H1 (cell line): ENCODE data around the gene ZNF516. TPM values are rescaled to one million over a fixed set of nuclear protein-coding genes. Genes with fewer than 3 reads are reported as not detected.

Experiments
- CTCF ChIA-PET: fragments of 300-600 bp; sonication (Branson Sonifier 250); formaldehyde crosslinking; loops from one replicate; lab custom pipeline; 2021; ENCODE audit not compliant: partially characterized antibody; lab: Charles Lee
- POLR2A ChIA-PET: fragments of 300-600 bp; sonication (Branson Sonifier 250); formaldehyde crosslinking; loops from one replicate; lab custom pipeline; 2021; ENCODE audit warnings: inconsistent platforms; ENCODE audit not compliant: partially characterized antibody; lab: Charles Lee
- DNase-seq, 2 experiments: peaks; one replicate each; pipeline versions ENCODE4 v3.0.0 to v3.0.0-alpha.2; 2010 to 2022; ENCODE audit warnings: low spot score in 2 of 2, low read depth in 1 of 2, mixed read lengths in 1 of 2
- FAIRE-seq: peaks from 2 replicates; lab custom pipeline; 2011; peaks lifted over from hg19 to GRCh38; lab: Jason Lieb, UNC
- H2AFZ ChIP-seq: 2 replicates; pipeline ENCODE4 v1.8.1; 2012; ENCODE audit warnings: low read length, inconsistent platforms
- H2AK5ac ChIP-seq: 2 replicates; pipeline ENCODE4 v1.6.1; 2013; ENCODE audit warnings: low read depth, low read length
- H2BK120ac ChIP-seq: replicated peaks from 2 replicates; pipeline ENCODE3; 2013; ENCODE audit warnings: low read depth, low read length, inconsistent platforms
- H2BK12ac ChIP-seq: 2 replicates; pipeline ENCODE4 v1.6.1; 2013; ENCODE audit warnings: low read depth, low read length
- H2BK15ac ChIP-seq: 2 replicates; pipeline ENCODE4 v1.6.1; 2013; ENCODE audit warnings: low read length
- H2BK20ac ChIP-seq: 2 replicates; pipeline ENCODE4 v1.6.1; 2013; ENCODE audit warnings: low read length
- H2BK5ac ChIP-seq: 2 replicates; pipeline ENCODE4 v1.6.1; 2013; ENCODE audit warnings: low read depth, low read length
- H3K14ac ChIP-seq: 2 replicates; pipeline ENCODE4 v1.6.1; 2013; ENCODE audit warnings: inconsistent platforms; ENCODE audit not compliant: insufficient read length
- H3K18ac ChIP-seq: 2 replicates; pipeline ENCODE4 v1.6.1; 2013; ENCODE audit warnings: low read length; ENCODE audit errors: extremely low read depth
- H3K23ac ChIP-seq: 2 replicates; pipeline ENCODE4 v1.6.1; 2013; ENCODE audit warnings: inconsistent platforms; ENCODE audit not compliant: insufficient read length
- H3K23me2 ChIP-seq: 2 replicates; pipeline ENCODE4 v1.6.1; 2013; ENCODE audit warnings: low read depth, low read length
- H3K27ac ChIP-seq: 2 replicates; pipeline ENCODE4 v1.6.1; 2011; ENCODE audit warnings: low read depth, low read length, inconsistent platforms
- H3K27me3 ChIP-seq, 4 experiments: replicated peaks in 1 of 4; 1 replicate in 1 of 4; 2 replicates in 3 of 4; pipeline versions ENCODE4 v1.6.1 to v1.8.1; 2011 to 2013; ENCODE audit warnings: low read length in 3 of 4, mild to moderate bottlenecking in 3 of 4, inconsistent platforms in 2 of 4, mixed read lengths in 2 of 4, moderate library complexity in 1 of 4; ENCODE audit not compliant: control insufficient read depth in 3 of 4, insufficient read depth in 3 of 4; ENCODE audit errors: extremely low read depth in 1 of 4
- H3K36me3 ChIP-seq, 4 experiments: 2 replicates each; pipeline versions ENCODE4 v1.6.1 to v1.8.1; 2011 to 2013; ENCODE audit warnings: mild to moderate bottlenecking in 4 of 4, low read length in 3 of 4, moderate library complexity in 2 of 4, control low read depth in 1 of 4, inconsistent platforms in 1 of 4; ENCODE audit not compliant: insufficient read depth in 4 of 4, control insufficient read depth in 2 of 4
- H3K4ac ChIP-seq: replicated peaks from 2 replicates; pipeline ENCODE3; 2013; ENCODE audit warnings: low read length, low read depth, mixed read lengths, inconsistent platforms; ENCODE audit not compliant: insufficient read length
- H3K4me1 ChIP-seq, 4 experiments: replicated peaks in 1 of 4; 1 replicate in 1 of 4; 2 replicates in 3 of 4; pipeline versions ENCODE4 v1.6.1 to v1.8.1; 2011 to 2013; ENCODE audit warnings: low read length in 3 of 4, inconsistent platforms in 2 of 4, mixed read lengths in 1 of 4; ENCODE audit not compliant: insufficient read depth in 4 of 4, control insufficient read depth in 3 of 4
- H3K4me2 ChIP-seq, 2 experiments: 2 replicates each; pipeline versions ENCODE4 v1.6.1 to v1.8.1; 2011 to 2013; ENCODE audit warnings: low read depth in 2 of 2, low read length in 2 of 2, control low read depth in 1 of 2, inconsistent platforms in 1 of 2, mild to moderate bottlenecking in 1 of 2; ENCODE audit not compliant: insufficient read depth in 1 of 2
- H3K4me3 ChIP-seq, 4 experiments: fragments of 200-600, 300-600 bp in 1 of 4; sonication (generic), shearing (Covaris generic), sonication (Bioruptor Twin) in 1 of 4; 2 replicates each; pipeline versions ENCODE4 v1.5.1 to v1.8.1; 2011 to 2016; ENCODE audit warnings: low read length in 4 of 4, low read depth in 3 of 4, control low read depth in 2 of 4, inconsistent platforms in 2 of 4, mild to moderate bottlenecking in 2 of 4, mixed read lengths in 1 of 4, moderate library complexity in 1 of 4; ENCODE audit not compliant: insufficient read depth in 2 of 4; ENCODE audit errors: extremely low read depth in 1 of 4
- H3K56ac ChIP-seq: replicated peaks from 2 replicates; pipeline ENCODE3; 2013; ENCODE audit warnings: low read depth, mild to moderate bottlenecking, mixed read lengths, low read length, inconsistent platforms; ENCODE audit not compliant: insufficient read length
- H3K79me1 ChIP-seq: 2 replicates; pipeline ENCODE4 v1.6.1; 2013; ENCODE audit warnings: low read depth, low read length, control low read depth
- H3K79me2 ChIP-seq, 2 experiments: 2 replicates each; pipeline versions ENCODE4 v1.6.1 to v1.8.1; 2012 to 2013; ENCODE audit warnings: low read length in 2 of 2, mild to moderate bottlenecking in 2 of 2, inconsistent platforms in 1 of 2; ENCODE audit not compliant: insufficient read depth in 2 of 2, control insufficient read depth in 1 of 2
- H3K9ac ChIP-seq, 4 experiments: replicated peaks in 1 of 4; 1 replicate in 1 of 4; 2 replicates in 3 of 4; pipeline versions ENCODE4 v1.6.1 to v1.8.1; 2011 to 2013; ENCODE audit warnings: low read depth in 3 of 4, low read length in 3 of 4, control low read depth in 2 of 4, mild to moderate bottlenecking in 2 of 4, moderate library complexity in 2 of 4, inconsistent platforms in 1 of 4; ENCODE audit errors: extremely low read depth in 1 of 4
- H3K9me3 ChIP-seq, 2 experiments: 2 replicates each; pipeline versions ENCODE4 v1.6.1 to v1.8.1; 2012 to 2013; ENCODE audit warnings: mild to moderate bottlenecking in 2 of 2, moderate library complexity in 2 of 2, control low read depth in 1 of 2, inconsistent platforms in 1 of 2, low read depth in 1 of 2, low read length in 1 of 2, mixed read lengths in 1 of 2; ENCODE audit not compliant: insufficient read depth in 2 of 2
- H4K20me1 ChIP-seq, 2 experiments: replicated peaks in 1 of 2; 2 replicates each; pipeline versions ENCODE3 to v1.8.1; 2011 to 2013; ENCODE audit warnings: inconsistent platforms in 2 of 2, low read length in 2 of 2, mild to moderate bottlenecking in 1 of 2; ENCODE audit not compliant: insufficient read depth in 2 of 2, control insufficient read depth in 1 of 2
- H4K5ac ChIP-seq: 2 replicates; pipeline ENCODE4 v1.6.1; 2013; ENCODE audit warnings: low read length, low read depth, mixed read lengths, inconsistent platforms; ENCODE audit not compliant: insufficient read length
- H4K8ac ChIP-seq: 2 replicates; pipeline ENCODE4 v1.8.0; 2013; ENCODE audit warnings: mild to moderate bottlenecking, moderate library complexity, low read length, inconsistent platforms; ENCODE audit not compliant: insufficient read depth; ENCODE audit errors: extremely low read depth
- H4K91ac ChIP-seq: replicated peaks from 2 replicates; pipeline ENCODE3; 2013; ENCODE audit warnings: low read length, mixed read lengths, inconsistent platforms; ENCODE audit not compliant: insufficient read length
- CTBP2 ChIP-seq: IDR thresholded peaks from 2 replicates; pipeline ENCODE4 v1.7.0; 2011; ENCODE audit warnings: borderline replicate concordance, mild to moderate bottlenecking, moderate library complexity, mixed read lengths, low read length; ENCODE audit not compliant: insufficient read depth, insufficient read length
- FOSL1 ChIP-seq: IDR thresholded peaks from 2 replicates; pipeline ENCODE4 v1.6.1; 2011; ENCODE audit warnings: mild to moderate bottlenecking, low read depth, low read length, moderate library complexity; ENCODE audit not compliant: insufficient read depth
- POLR2A ChIP-seq, 2 experiments: IDR thresholded peaks; 1 replicate in 1 of 2; 2 replicates in 1 of 2; pipeline ENCODE4 v1.6.1; 2011; ENCODE audit warnings: low read depth in 2 of 2, low read length in 2 of 2, mild to moderate bottlenecking in 2 of 2; ENCODE audit errors: control extremely low read depth in 1 of 2
- SIN3A ChIP-seq, 2 experiments: IDR thresholded peaks in 1 of 2; conservative IDR thresholded peaks in 1 of 2; 2 replicates each; pipeline ENCODE4 v1.6.1; 2011 to 2012; ENCODE audit warnings: low read length in 2 of 2, improper control_type of control experiment in 1 of 2, low read depth in 1 of 2, mild to moderate bottlenecking in 1 of 2
- SRF ChIP-seq: IDR thresholded peaks from 2 replicates; pipeline ENCODE4 v1.6.1; 2011; ENCODE audit warnings: mild to moderate bottlenecking, low read depth, low read length, moderate library complexity
- WGBS, 2 experiments: shearing (Covaris generic) in 1 of 2; methylation state at CpG; one replicate each; pipeline versions ENCODE4 v1.1.6 to v1.1.7; 2013 to 2015; ENCODE audit warnings: low lambda C conversion rate in 2 of 2, mixed read lengths in 2 of 2, inconsistent platforms in 1 of 2, low coverage in 1 of 2, missing lambda C conversion rate in 1 of 2; ENCODE audit not compliant: insufficient replicate concordance in 2 of 2, insufficient coverage in 1 of 2, insufficient read length in 1 of 2; ENCODE audit errors: extremely low coverage in 1 of 2, missing lambda C conversion rate in 1 of 2; 5-methylcytosine and 5-hydroxymethylcytosine counted together
- polyA plus RNA-seq, 7 experiments: library from polyadenylated mRNA; depleted of rRNA in 3 of 7; stranded (reverse) in 5 of 7; unstranded in 2 of 7; fragments of >200 nt in 5 of 7; fragments of 200-250 nt in 2 of 7; gene quantifications; 1 replicate in 5 of 7; 2 replicates in 1 of 7; 4 replicates in 1 of 7; pipeline versions ENCODE4 v1.2.1 to v1.2.3, GENCODE V29; 2011 to 2013; ENCODE audit warnings: missing spikeins in 2 of 7, mixed read lengths in 2 of 7
- total RNA-seq: library from RNA; stranded (reverse); fragmentation: NEBNext Ultra II Directional; extraction: Animal tissue kit (Norgen Biotek cat#: 25700); gene quantifications from 2 replicates; pipeline ENCODE4 v1.2.1, GENCODE V29; 2021
- TF ChIP-seq, protein P1 (sequence below): IDR thresholded peaks from 2 replicates; pipeline ENCODE4 v1.6.1; 2011; ENCODE audit warnings: low read length, improper control_type of control experiment

The ZNF516 gene
- total and polyA plus RNA-seq, 2 of the 8 experiments (the other 6 are each of a cell fraction or from before 2014, with no cell fraction given) = 7.3 to 17.0 TPM

DNA sequence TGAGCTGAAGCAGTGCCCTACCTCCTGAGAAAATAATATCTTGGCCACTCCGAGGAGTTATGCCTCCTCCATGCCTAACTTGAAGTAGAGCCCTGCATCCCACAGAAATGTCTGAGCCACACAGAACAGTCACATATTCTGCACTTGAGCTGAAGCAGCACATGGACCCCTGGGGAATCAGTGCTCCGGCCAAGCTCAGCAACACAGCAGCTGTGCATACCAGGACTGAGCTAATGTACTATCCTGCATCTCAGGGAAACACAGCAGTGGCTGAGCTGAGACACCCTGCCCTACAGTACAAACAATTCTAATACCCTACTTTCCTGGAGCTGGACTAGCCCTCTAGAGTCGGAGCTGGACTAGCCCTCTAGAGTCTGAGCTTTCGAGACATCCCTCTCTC, 166.9 kb downstream of the ZNF516 start:
- ChIA-PET CTCF (interaction anchor here (0.9 to 1.4 kb wide), 4 partner anchors 10 to 71 kb away, joined by 3 to 5 read pairs (median 4); no protein-coding TSS in a partner anchor), POLR2A (no interaction called here)
- Histone ChIP-seq H3K4me3 (no peak overlapping the region), H2BK15ac (no peak overlapping the region), H3K4me2 (no peak overlapping the region), H4K91ac (no peak overlapping the region), H2AFZ (no peak overlapping the region), H3K23me2 (peaks cover 2% of the 10 kb centered on the region; the same call in 1 of the 2 replicates), H3K18ac (no peak overlapping the region), H3K4me1 (no peaks in the 10 kb centered on the region), H3K14ac (no peak overlapping the region), H2BK5ac (no peak overlapping the region), H3K23ac (no peak overlapping the region), H2BK120ac (no peak overlapping the region), H2AK5ac (no peak overlapping the region), H3K4ac (no peak overlapping the region), H4K20me1 (no peaks in the 10 kb centered on the region), H3K27ac (no peak overlapping the region), H2BK12ac (no peak overlapping the region), H3K9me3 (0 out of 4 replicates have a peak, but pooled peaks cover 0 to 4% of the 10 kb centered on the region in 2 experiments), H4K8ac (no peak overlapping the region), H4K5ac (no peak overlapping the region), H3K36me3 (no peaks in the 10 kb centered on the region), H3K27me3 (no peaks in the 10 kb centered on the region), H3K9ac (no peak overlapping the region), H3K56ac (no peak overlapping the region), H3K79me1 (no peaks in the 10 kb centered on the region), H2BK20ac (no peak overlapping the region), H3K79me2 (no peaks in the 10 kb centered on the region)
- DNase-seq (no peak), FAIRE-seq (no peak)
- TF ChIP-seq SRF = no peak
- no peak for TF ChIP-seq CTBP2
- TF ChIP-seq POLR2A (IDR thresholded peaks at IDR 0.05; ENCODE audit: control extremely low read depth in 1 of 2, low read depth in 2 of 2, low read length in 2 of 2) = no peak
- TF ChIP-seq FOSL1 = no peak
- TF ChIP-seq, protein P1, sequence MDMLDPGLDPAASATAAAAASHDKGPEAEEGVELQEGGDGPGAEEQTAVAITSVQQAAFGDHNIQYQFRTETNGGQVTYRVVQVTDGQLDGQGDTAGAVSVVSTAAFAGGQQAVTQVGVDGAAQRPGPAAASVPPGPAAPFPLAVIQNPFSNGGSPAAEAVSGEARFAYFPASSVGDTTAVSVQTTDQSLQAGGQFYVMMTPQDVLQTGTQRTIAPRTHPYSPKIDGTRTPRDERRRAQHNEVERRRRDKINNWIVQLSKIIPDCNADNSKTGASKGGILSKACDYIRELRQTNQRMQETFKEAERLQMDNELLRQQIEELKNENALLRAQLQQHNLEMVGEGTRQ = no peak
- no peak for TF ChIP-seq SIN3A (conservative IDR thresholded peaks at IDR 0.05 in 1 of 2, IDR thresholded peaks at IDR 0.05 in 1 of 2; ENCODE audit: low read depth in 1 of 2, low read length in 2 of 2)
- WGBS, 2 experiments = 76% methylated on average over 4 of the region's 4 CpGs; no CpG with 5 or more reads in 1 of the 2 experiments
